Uterus (tissue), 2 donors: ENCODE results near the gene GNPTAB.

Experiments
- POLR2A ChIP-seq, 2 donors: fragments of 450-650 bp; IDR thresholded peaks; one replicate each; pipeline ENCODE4 v1.6.1; 2016; ENCODE audit warnings: antibody characterized with exemption in 2 of 2, mild to moderate bottlenecking in 1 of 2, moderate library complexity in 1 of 2
- TF ChIP-seq, protein P1 (sequence below), 4 experiments: fragments of 200-600 bp in 2 of 4; fragments of 450-650 bp in 2 of 4; sonication (generic) in 2 of 4; IDR thresholded peaks; one replicate each; pipeline ENCODE4 v1.5.1; 2016 to 2019; ENCODE audit warnings: antibody characterized with exemption in 4 of 4, mild to moderate bottlenecking in 2 of 4, moderate library complexity in 1 of 4

DNA sequence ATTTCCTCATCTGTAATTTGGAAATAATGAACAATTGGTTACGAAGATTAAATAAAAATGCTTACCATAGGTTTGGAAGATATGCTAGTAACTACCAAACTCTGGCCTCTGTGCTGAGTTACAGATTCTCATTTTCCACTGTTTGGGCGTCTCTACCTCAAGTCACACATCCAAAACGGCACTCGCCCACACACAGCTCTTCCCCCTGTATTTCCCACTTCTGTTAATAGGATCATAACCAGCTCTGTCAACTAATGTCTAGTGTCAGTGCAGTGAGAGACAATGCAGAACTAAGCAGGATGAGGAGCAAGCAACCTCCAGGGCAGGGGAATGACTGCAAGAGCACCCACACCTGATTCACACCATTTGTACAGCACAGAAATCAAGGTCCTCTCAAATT is 80.6 kb downstream of the GNPTAB start:
- TF ChIP-seq, protein P1, sequence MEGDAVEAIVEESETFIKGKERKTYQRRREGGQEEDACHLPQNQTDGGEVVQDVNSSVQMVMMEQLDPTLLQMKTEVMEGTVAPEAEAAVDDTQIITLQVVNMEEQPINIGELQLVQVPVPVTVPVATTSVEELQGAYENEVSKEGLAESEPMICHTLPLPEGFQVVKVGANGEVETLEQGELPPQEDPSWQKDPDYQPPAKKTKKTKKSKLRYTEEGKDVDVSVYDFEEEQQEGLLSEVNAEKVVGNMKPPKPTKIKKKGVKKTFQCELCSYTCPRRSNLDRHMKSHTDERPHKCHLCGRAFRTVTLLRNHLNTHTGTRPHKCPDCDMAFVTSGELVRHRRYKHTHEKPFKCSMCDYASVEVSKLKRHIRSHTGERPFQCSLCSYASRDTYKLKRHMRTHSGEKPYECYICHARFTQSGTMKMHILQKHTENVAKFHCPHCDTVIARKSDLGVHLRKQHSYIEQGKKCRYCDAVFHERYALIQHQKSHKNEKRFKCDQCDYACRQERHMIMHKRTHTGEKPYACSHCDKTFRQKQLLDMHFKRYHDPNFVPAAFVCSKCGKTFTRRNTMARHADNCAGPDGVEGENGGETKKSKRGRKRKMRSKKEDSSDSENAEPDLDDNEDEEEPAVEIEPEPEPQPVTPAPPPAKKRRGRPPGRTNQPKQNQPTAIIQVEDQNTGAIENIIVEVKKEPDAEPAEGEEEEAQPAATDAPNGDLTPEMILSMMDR (IDR thresholded peaks at IDR 0.05): no peak
- TF ChIP-seq POLR2A (IDR thresholded peaks at IDR 0.05): no peak
